GM12878 (cell line): ENCODE measurements around the gene TBC1D24. TPM values are rescaled to one million over a fixed set of nuclear protein-coding genes. Genes with fewer than 3 reads are reported as not detected.

Experiments
- BCL11A ChIP-seq: IDR thresholded peaks from 2 replicates; pipeline ENCODE4 v1.6.1; 2011; ENCODE audit warnings: low read depth, low read length
- CREM ChIP-seq: IDR thresholded peaks from 2 replicates; pipeline ENCODE4 v1.6.1; 2014; ENCODE audit warnings: antibody characterized with exemption, low read depth
- EP300 ChIP-seq, 2 experiments: fragments of 150-350 bp in 1 of 2; IDR thresholded peaks; 2 replicates each; pipeline ENCODE4 v1.6.1; 2011 to 2012; ENCODE audit warnings: low read depth in 2 of 2, low read length in 2 of 2, borderline replicate concordance in 1 of 2, improper control_type of control experiment in 1 of 2, inconsistent platforms in 1 of 2; ENCODE audit not compliant: control insufficient read depth in 1 of 2
- FOS ChIP-seq: IDR thresholded peaks from 3 replicates; pipeline ENCODE4 v1.6.1; 2011; ENCODE audit warnings: borderline replicate concordance; ENCODE audit not compliant: insufficient read length; ENCODE audit errors: extremely low read depth
- FOXK2 ChIP-seq: fragments of 450-650 bp; IDR thresholded peaks from 2 replicates; pipeline ENCODE4 v1.6.1; 2017; ENCODE audit warnings: mild to moderate bottlenecking, moderate library complexity
- HDAC2 ChIP-seq: fragments of 200-600 bp; sonication (generic); IDR thresholded peaks from 2 replicates; pipeline ENCODE4 v1.6.1; 2017
- MXI1 ChIP-seq: fragments of 150-350 bp; IDR thresholded peaks from 2 replicates; pipeline ENCODE4 v1.6.1; 2011; ENCODE audit warnings: low read depth, mild to moderate bottlenecking, inconsistent platforms, low read length, improper control_type of control experiment
- NFXL1 ChIP-seq: fragments of 450-650 bp; IDR thresholded peaks from 2 replicates; pipeline ENCODE4 v1.6.1; 2017; ENCODE audit warnings: antibody characterized with exemption, mild to moderate bottlenecking, borderline replicate concordance
- NFYA ChIP-seq: IDR thresholded peaks from 2 replicates; pipeline ENCODE4 v1.6.1; 2011; ENCODE audit warnings: low read depth, mild to moderate bottlenecking, low read length, improper control_type of control experiment, borderline replicate concordance
- NFYB ChIP-seq: IDR thresholded peaks from 2 replicates; pipeline ENCODE4 v1.6.1; 2011; ENCODE audit warnings: low read depth, mild to moderate bottlenecking, low read length, improper control_type of control experiment, moderate library complexity; ENCODE audit not compliant: insufficient read depth
- PAX5 ChIP-seq: IDR thresholded peaks from 2 replicates; pipeline ENCODE4 v1.6.1; 2011; ENCODE audit warnings: low read depth, low read length, borderline replicate concordance
- RAD51 ChIP-seq: fragments of 450-650 bp; IDR thresholded peaks from 2 replicates; pipeline ENCODE4 v1.6.1; 2016; ENCODE audit warnings: moderate library complexity, mild to moderate bottlenecking, inconsistent platforms
- RCOR1 ChIP-seq: conservative IDR thresholded peaks from 2 replicates; pipeline ENCODE4 v1.6.1; 2012; ENCODE audit warnings: low read depth, low read length, improper control_type of control experiment
- SMARCA5 ChIP-seq: fragments of 450-650 bp; IDR thresholded peaks from 2 replicates; pipeline ENCODE4 v1.6.1; 2017; ENCODE audit warnings: mild to moderate bottlenecking
- TCF12 ChIP-seq: IDR thresholded peaks from 2 replicates; pipeline ENCODE4 v1.6.1; 2011; ENCODE audit warnings: low read depth, mild to moderate bottlenecking, low read length
- ZNF274 ChIP-seq: IDR thresholded peaks from one replicate; pipeline ENCODE4 v1.8.0; 2011; ENCODE audit not compliant: insufficient read length, insufficient read depth
- polyA plus RNA-seq, 11 experiments: library from polyadenylated mRNA; depleted of rRNA in 4 of 11; unstranded in 6 of 11; stranded (reverse) in 5 of 11; fragments of >200 nt; fragmentation: Nextera tagmentation in 4 of 11; fragmentation: Illumina TruSeq in 1 of 11; extraction: Ambion mirVana in 4 of 11; extraction: Trizol in 1 of 11; gene quantifications; 1 replicate in 1 of 11; 2 replicates in 10 of 11; pipeline versions ENCODE4 v1.2.1 to v1.2.3, GENCODE V29; 2011 to 2016; ENCODE audit warnings: inconsistent platforms in 2 of 11, missing spikeins in 2 of 11, low read depth in 1 of 11
- total RNA-seq, 4 experiments: library from RNA; depleted of rRNA in 3 of 4; stranded (reverse); fragments of >200 nt in 3 of 4; fragmentation: Illumina TruSeq in 1 of 4; extraction: Trizol in 1 of 4; gene quantifications; 2 replicates each; pipeline versions ENCODE4 v1.2.1 to v1.2.3, GENCODE V29; 2013 to 2021
- TF ChIP-seq, protein P1 (sequence below): fragments of 450-650 bp; IDR thresholded peaks from 2 replicates; pipeline ENCODE4 v1.6.1; 2017; ENCODE audit warnings: borderline replicate concordance
- TF ChIP-seq, protein P2 (sequence below): fragments of 150-350 bp; IDR thresholded peaks from 2 replicates; pipeline ENCODE4 v1.6.1; 2014; ENCODE audit warnings: mild to moderate bottlenecking, low read depth, low read length
- TF ChIP-seq, protein P3 (sequence below): fragments of 450-650 bp; IDR thresholded peaks from 2 replicates; pipeline ENCODE4 v1.6.1; 2018; ENCODE audit warnings: mild to moderate bottlenecking, low read depth, moderate library complexity; ENCODE audit not compliant: partially characterized antibody
- TF ChIP-seq, protein P4 (sequence below): fragments of 450-650 bp; IDR thresholded peaks from 2 replicates; pipeline ENCODE4 v1.6.1; 2016; ENCODE audit warnings: mild to moderate bottlenecking, moderate library complexity, borderline replicate concordance

The TBC1D24 gene
- total and polyA plus RNA-seq, 10 of the 15 experiments (the other 5 are each of a cell fraction or from before 2014, with no cell fraction given) = 1.1 to 9.6 (median 4.5) TPM

DNA sequence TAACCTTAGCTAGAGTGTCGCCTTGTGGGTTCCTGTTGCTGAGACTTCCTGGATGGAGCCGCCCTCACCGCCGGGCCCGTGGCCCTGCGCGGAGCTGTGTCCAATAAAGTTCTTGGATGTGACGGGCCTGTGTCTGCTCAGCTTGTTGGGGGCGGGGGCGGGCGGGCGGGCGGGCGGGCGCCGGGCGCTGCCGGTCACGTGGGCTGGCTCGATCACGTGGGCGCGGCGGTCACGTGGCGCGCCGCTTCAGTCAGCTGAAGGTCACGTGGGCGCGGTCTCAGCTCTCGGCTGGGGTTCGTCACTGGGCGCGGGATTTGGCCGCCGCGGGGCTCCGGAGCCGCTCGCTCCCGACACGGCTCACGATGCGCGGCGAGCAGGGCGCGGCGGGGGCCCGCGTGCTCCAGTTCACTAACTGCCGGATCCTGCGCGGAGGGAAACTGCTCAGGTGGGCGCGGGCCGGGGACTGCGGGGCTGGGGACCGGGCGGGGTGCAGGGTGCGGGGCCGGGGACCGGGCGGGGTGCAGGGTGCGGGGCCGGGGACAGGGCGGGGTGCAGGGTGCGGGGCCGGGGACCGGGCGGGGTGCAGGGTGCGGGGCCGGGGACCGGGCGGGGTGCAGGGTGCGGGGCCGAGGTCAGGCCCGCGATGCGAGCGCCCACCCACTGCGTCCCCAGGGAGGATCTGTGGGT lies 45.3 kb downstream of the TBC1D24 start, which contains the start of gene AMDHD2 (continued):
- TF ChIP-seq EP300 (IDR thresholded peaks at IDR 0.05; ENCODE audit: borderline replicate concordance in 1 of 2, control insufficient read depth in 1 of 2, low read depth in 2 of 2, low read length in 2 of 2) = no peak
- TF ChIP-seq, protein P1, sequence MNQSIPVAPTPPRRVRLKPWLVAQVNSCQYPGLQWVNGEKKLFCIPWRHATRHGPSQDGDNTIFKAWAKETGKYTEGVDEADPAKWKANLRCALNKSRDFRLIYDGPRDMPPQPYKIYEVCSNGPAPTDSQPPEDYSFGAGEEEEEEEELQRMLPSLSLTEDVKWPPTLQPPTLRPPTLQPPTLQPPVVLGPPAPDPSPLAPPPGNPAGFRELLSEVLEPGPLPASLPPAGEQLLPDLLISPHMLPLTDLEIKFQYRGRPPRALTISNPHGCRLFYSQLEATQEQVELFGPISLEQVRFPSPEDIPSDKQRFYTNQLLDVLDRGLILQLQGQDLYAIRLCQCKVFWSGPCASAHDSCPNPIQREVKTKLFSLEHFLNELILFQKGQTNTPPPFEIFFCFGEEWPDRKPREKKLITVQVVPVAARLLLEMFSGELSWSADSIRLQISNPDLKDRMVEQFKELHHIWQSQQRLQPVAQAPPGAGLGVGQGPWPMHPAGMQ = no peak
- TF ChIP-seq NFYB = no peak
- TF ChIP-seq, protein P2, sequence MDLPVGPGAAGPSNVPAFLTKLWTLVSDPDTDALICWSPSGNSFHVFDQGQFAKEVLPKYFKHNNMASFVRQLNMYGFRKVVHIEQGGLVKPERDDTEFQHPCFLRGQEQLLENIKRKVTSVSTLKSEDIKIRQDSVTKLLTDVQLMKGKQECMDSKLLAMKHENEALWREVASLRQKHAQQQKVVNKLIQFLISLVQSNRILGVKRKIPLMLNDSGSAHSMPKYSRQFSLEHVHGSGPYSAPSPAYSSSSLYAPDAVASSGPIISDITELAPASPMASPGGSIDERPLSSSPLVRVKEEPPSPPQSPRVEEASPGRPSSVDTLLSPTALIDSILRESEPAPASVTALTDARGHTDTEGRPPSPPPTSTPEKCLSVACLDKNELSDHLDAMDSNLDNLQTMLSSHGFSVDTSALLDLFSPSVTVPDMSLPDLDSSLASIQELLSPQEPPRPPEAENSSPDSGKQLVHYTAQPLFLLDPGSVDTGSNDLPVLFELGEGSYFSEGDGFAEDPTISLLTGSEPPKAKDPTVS = no peak
- TF ChIP-seq NFXL1 = no peak
- peak; percentile 76 for TF ChIP-seq CREM
- TF ChIP-seq BCL11A = peak; percentile 58; the same call in 1 of the 2 replicates
- no peak for TF ChIP-seq FOXK2
- peak; percentile 88 for TF ChIP-seq PAX5
- TF ChIP-seq MXI1 = peak; percentile 67
- no peak for TF ChIP-seq SMARCA5
- no peak for TF ChIP-seq NFYA
- no peak for TF ChIP-seq RCOR1
- TF ChIP-seq, protein P3, sequence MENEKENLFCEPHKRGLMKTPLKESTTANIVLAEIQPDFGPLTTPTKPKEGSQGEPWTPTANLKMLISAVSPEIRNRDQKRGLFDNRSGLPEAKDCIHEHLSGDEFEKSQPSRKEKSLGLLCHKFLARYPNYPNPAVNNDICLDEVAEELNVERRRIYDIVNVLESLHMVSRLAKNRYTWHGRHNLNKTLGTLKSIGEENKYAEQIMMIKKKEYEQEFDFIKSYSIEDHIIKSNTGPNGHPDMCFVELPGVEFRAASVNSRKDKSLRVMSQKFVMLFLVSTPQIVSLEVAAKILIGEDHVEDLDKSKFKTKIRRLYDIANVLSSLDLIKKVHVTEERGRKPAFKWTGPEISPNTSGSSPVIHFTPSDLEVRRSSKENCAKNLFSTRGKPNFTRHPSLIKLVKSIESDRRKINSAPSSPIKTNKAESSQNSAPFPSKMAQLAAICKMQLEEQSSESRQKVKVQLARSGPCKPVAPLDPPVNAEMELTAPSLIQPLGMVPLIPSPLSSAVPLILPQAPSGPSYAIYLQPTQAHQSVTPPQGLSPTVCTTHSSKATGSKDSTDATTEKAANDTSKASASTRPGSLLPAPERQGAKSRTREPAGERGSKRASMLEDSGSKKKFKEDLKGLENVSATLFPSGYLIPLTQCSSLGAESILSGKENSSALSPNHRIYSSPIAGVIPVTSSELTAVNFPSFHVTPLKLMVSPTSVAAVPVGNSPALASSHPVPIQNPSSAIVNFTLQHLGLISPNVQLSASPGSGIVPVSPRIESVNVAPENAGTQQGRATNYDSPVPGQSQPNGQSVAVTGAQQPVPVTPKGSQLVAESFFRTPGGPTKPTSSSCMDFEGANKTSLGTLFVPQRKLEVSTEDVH = no peak
- peak; percentile 89 for TF ChIP-seq FOS
- TF ChIP-seq TCF12 = peak; percentile 49; the same call in 1 of the 2 replicates
- no peak for TF ChIP-seq HDAC2
- no peak for TF ChIP-seq ZNF274
- TF ChIP-seq, protein P4, sequence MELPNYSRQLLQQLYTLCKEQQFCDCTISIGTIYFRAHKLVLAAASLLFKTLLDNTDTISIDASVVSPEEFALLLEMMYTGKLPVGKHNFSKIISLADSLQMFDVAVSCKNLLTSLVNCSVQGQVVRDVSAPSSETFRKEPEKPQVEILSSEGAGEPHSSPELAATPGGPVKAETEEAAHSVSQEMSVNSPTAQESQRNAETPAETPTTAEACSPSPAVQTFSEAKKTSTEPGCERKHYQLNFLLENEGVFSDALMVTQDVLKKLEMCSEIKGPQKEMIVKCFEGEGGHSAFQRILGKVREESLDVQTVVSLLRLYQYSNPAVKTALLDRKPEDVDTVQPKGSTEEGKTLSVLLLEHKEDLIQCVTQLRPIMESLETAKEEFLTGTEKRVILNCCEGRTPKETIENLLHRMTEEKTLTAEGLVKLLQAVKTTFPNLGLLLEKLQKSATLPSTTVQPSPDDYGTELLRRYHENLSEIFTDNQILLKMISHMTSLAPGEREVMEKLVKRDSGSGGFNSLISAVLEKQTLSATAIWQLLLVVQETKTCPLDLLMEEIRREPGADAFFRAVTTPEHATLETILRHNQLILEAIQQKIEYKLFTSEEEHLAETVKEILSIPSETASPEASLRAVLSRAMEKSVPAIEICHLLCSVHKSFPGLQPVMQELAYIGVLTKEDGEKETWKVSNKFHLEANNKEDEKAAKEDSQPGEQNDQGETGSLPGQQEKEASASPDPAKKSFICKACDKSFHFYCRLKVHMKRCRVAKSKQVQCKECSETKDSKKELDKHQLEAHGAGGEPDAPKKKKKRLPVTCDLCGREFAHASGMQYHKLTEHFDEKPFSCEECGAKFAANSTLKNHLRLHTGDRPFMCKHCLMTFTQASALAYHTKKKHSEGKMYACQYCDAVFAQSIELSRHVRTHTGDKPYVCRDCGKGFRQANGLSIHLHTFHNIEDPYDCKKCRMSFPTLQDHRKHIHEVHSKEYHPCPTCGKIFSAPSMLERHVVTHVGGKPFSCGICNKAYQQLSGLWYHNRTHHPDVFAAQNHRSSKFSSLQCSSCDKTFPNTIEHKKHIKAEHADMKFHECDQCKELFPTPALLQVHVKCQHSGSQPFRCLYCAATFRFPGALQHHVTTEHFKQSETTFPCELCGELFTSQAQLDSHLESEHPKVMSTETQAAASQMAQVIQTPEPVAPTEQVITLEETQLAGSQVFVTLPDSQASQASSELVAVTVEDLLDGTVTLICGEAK = no peak
- TF ChIP-seq RAD51 = peak; percentile 98
